Dermis microvascular lymphatic vessel endothelial cell (primary cell): ENCODE results near the gene CACTIN. TPM values are rescaled to one million over a fixed set of nuclear protein-coding genes. Genes with fewer than 3 reads are reported as not detected.

Source experiments
- DNase-seq, 2 donors: peaks; one replicate each; pipeline versions ENCODE4 v3.0.0 to v3.0.0-alpha.2; 2010; ENCODE audit warnings: low read depth in 2 of 2
- total RNA-seq: library from RNA; depleted of rRNA; stranded (reverse); fragments of >200 nt; gene quantifications from 2 replicates; pipeline ENCODE4 v1.2.1, GENCODE V29; 2014

Gene CACTIN
- total RNA-seq, 1 donor from 2014 or later, result 18.6 TPM

- no peak for DNase-seq
These were observed 19.9 kb upstream of the CACTIN start for GRCh38 chr19:3646336-3647092.

GRCh38 chr19:3645726-3646125, 19.1 kb upstream of the CACTIN start:
- DNase-seq, result no peak

GRCh38 chr19:3645067-3645396, 18.4 kb upstream of the CACTIN start:
- DNase-seq, result no peak

GRCh38 chr19:3644351-3645066, 17.9 kb upstream of the CACTIN start:
- DNase-seq, result no peak

GRCh38 chr19:3643674-3644313, 17.2 kb upstream of the CACTIN start:
- no peak for DNase-seq

- DNase-seq, result no peak
These were observed 16.5 kb upstream of the CACTIN start for GRCh38 chr19:3642987-3643673.

GRCh38 chr19:3642296-3642695, 15.7 kb upstream of the CACTIN start:
- no peak for DNase-seq

- no peak for DNase-seq
These were observed 15.1 kb upstream of the CACTIN start for GRCh38 chr19:3641515-3642269.

GRCh38 chr19:3639479-3639878, 12.9 kb upstream of the CACTIN start:
- DNase-seq, result no peak

- no peak for DNase-seq
These were observed 11.9 kb upstream of the CACTIN start for GRCh38 chr19:3638208-3639193.

- no peak for DNase-seq
These were observed 11.0 kb upstream of the CACTIN start for GRCh38 chr19:3637621-3638020.

GRCh38 chr19:3636962-3637361, 10.4 kb upstream of the CACTIN start:
- no peak for DNase-seq

- no peak for DNase-seq
These were observed 9.9 kb upstream of the CACTIN start for GRCh38 chr19:3636506-3636905.

- DNase-seq, result no peak
These were observed 8.0 kb upstream of the CACTIN start for GRCh38 chr19:3634496-3635045.

- DNase-seq, result no peak
These were observed 7.0 kb upstream of the CACTIN start for GRCh38 chr19:3633559-3633988.

- no peak for DNase-seq
These were observed 6.4 kb upstream of the CACTIN start for GRCh38 chr19:3632739-3633558.

GRCh38 chr19:3632098-3632497, 5.5 kb upstream of the CACTIN start:
- DNase-seq, result no peak

GRCh38 chr19:3631053-3631861, 4.7 kb upstream of the CACTIN start:
- no peak for DNase-seq
